ENCODE data around the gene DNAJC16. TPM values are rescaled to one million over a fixed set of nuclear protein-coding genes. Genes with fewer than 3 reads are reported as not detected.

The DNAJC16 gene
- total and polyA plus RNA-seq, 2 of the 4 experiments (the other 2 are of a cell fraction) = 8.0 to 13.1 TPM

GRCh38 chr1:15519625-15520024 lies 7.0 kb upstream of the DNAJC16 start:
- ChIA-PET CTCF (no interaction called here), POLR2A (ENCODE audit: unreplicated experiment) (no interaction called here)
- Histone ChIP-seq H3K14ac (replicated peaks; ENCODE audit: low read depth, low read length) (no peak overlapping the region), H3K4me3 (ENCODE audit: insufficient read depth, low read depth, low read length) (no peak overlapping the region), H3K36me3 (ENCODE audit: control insufficient read depth, insufficient read depth, low read length) (peaks cover 2% of the 10 kb centered on the region; the same call in 1 of the 2 replicates), H3K27ac (ENCODE audit: insufficient read depth, low read length) (no peak overlapping the region), H3K23ac (ENCODE audit: low read depth, low read length) (no peak overlapping the region), H2BK120ac (ENCODE audit: low read depth, low read length) (no peak overlapping the region), H3K56ac (ENCODE audit: extremely low read depth, insufficient read depth, low read length) (no peak overlapping the region), H3K79me1 (ENCODE audit: low read depth in 1 of 2, low read length in 2 of 2) (peaks cover 0 to 16% of the 10 kb centered on the region in 2 experiments; a peak in 2 of 4 replicates), H4K8ac (ENCODE audit: low read depth in 2 of 2, low read length in 2 of 2) (no peak overlapping the region), H4K5ac (ENCODE audit: low read depth, low read length) (no peak overlapping the region), H2BK15ac (ENCODE audit: low read depth, low read length) (no peak overlapping the region), H4K91ac (ENCODE audit: insufficient read depth, low read depth, low read length) (no peak overlapping the region), H2AK5ac (ENCODE audit: low read depth, low read length) (no peak overlapping the region), H3K9me3 (ENCODE audit: control insufficient read depth, insufficient read depth, low read length) (no peaks in the 10 kb centered on the region), H3K18ac (ENCODE audit: low read depth, low read length) (no peak overlapping the region), H3K4me1 (ENCODE audit: control insufficient read depth, insufficient read depth, low read length) (no peaks in the 10 kb centered on the region), H3K4me2 (ENCODE audit: low read depth, low read length) (no peak overlapping the region), H2BK20ac (ENCODE audit: low read depth, low read length) (no peak overlapping the region), H3K9ac (ENCODE audit: low read depth, low read length) (no peak overlapping the region), H2AFZ (replicated peaks; ENCODE audit: low read length, poor library complexity) (no peak overlapping the region), H2AK9ac (replicated peaks; ENCODE audit: low read depth, low read length, poor library complexity) (no peak overlapping the region), H4K20me1 (ENCODE audit: insufficient read depth, low read length) (no peaks in the 10 kb centered on the region; the same call in none of the 2 replicates), H3K27me3 (ENCODE audit: control insufficient read depth, insufficient read depth, low read length) (no peaks in the 10 kb centered on the region), H3K4ac (ENCODE audit: low read depth, low read length) (no peak overlapping the region), H2BK5ac (ENCODE audit: low read depth, low read length, poor library complexity, severe bottlenecking) (no peak overlapping the region), H3K9me1 (ENCODE audit: insufficient read depth, low read length) (peaks cover 10% of the 10 kb centered on the region)
- in situ Hi-C loops (cut with MboI; ENCODE audit: low sequenced_read_pairs) = no loop called here
- TF ChIP-seq MAFK (IDR thresholded peaks at IDR 0.05; ENCODE audit: low read depth, low read length) = no peak
- TF ChIP-seq POLR2A (IDR thresholded peaks at IDR 0.05; ENCODE audit: low read depth, low read length) = no peak
- no peak for TF ChIP-seq MAZ (IDR thresholded peaks at IDR 0.05; ENCODE audit: borderline replicate concordance, low read depth, low read length)
- no peak for TF ChIP-seq BHLHE40 (IDR thresholded peaks at IDR 0.05; ENCODE audit: low read depth, low read length)
- no peak for TF ChIP-seq CEBPB (IDR thresholded peaks at IDR 0.05; ENCODE audit: low read depth, low read length)
- TF ChIP-seq CTCF (conservative IDR thresholded peaks at IDR 0.05; ENCODE audit: low read depth, low read length) = no peak
- no peak for TF ChIP-seq ELK1 (IDR thresholded peaks at IDR 0.05; ENCODE audit: borderline replicate concordance, low read depth, low read length)
- no peak for TF ChIP-seq NFE2L2 (IDR thresholded peaks at IDR 0.05; ENCODE audit: low read depth, low read length)
- no peak for TF ChIP-seq MXI1 (IDR thresholded peaks at IDR 0.05; ENCODE audit: borderline replicate concordance, low read depth, low read length)
- no peak for TF ChIP-seq FOS (IDR thresholded peaks at IDR 0.05; ENCODE audit: low read depth, low read length)
- no peak for TF ChIP-seq CHD1 (IDR thresholded peaks at IDR 0.05; ENCODE audit: low read depth, low read length)
- TF ChIP-seq SMC3 (IDR thresholded peaks at IDR 0.05; ENCODE audit: low read depth, low read length) = no peak
- TF ChIP-seq RCOR1 (IDR thresholded peaks at IDR 0.05; ENCODE audit: insufficient replicate concordance, low read length) = no peak
- TF ChIP-seq RFX5 (IDR thresholded peaks at IDR 0.05; ENCODE audit: low read depth, low read length) = no peak
- TF ChIP-seq RAD21 (IDR thresholded peaks at IDR 0.05; ENCODE audit: low read length) = no peak
- no peak for TF ChIP-seq USF2 (IDR thresholded peaks at IDR 0.05; ENCODE audit: low read depth, low read length)
- dilution Hi-C loops (cut with HindIII; ENCODE audit: low sequenced_read_pairs, unreplicated experiment) = no loop called here
- intact Hi-C loops (cut with micrococcal nuclease) = loop anchor here (5.0 kb wide), 1 partner anchor 197 kb away; no protein-coding TSS in a partner anchor
- no TSS peak for BruUV-seq (replicated peaks)
- no peak for DNase-seq
- WGBS, 2 experiments (ENCODE audit: extremely low coverage in 2 of 2, insufficient read length in 1 of 2) = no CpG with 5 or more reads among the region's 3 CpGs
- ATAC-seq (ENCODE audit: low read depth) = no peak

Data from IMR-90 (cell line).